Ovary (tissue), 3 donors: ENCODE measurements around the gene SH3BP5L.

ENCODE experiments used
- CTCF ChIP-seq, 3 donors: fragments of 450-650 bp in 2 of 3; fragments of 200-600 bp in 1 of 3; IDR thresholded peaks; one replicate each; pipeline versions ENCODE4 v1.5.1 to v1.8.0; 2016 to 2022; ENCODE audit warnings: antibody characterized with exemption in 3 of 3, mild to moderate bottlenecking in 1 of 3
- EP300 ChIP-seq: sonication (generic); formaldehyde crosslinking; IDR thresholded peaks from one replicate; pipeline ENCODE4 v1.6.1; 2017; ENCODE audit warnings: antibody characterized with exemption
- donor health status: DM: no; HTN: no; CAD: no.

- TF ChIP-seq CTCF (IDR thresholded peaks at IDR 0.05) (no peak), EP300 (no peak)
Observed at GRCh38 chr1:248831842-248832241, 6.1 kb upstream of the SH3BP5L start.
